OCI-LY7 (cell line): ENCODE results near the gene CIROP. TPM values are rescaled to one million over a fixed set of nuclear protein-coding genes. Genes with fewer than 3 reads are reported as not detected.

ENCODE experiments used
- BruUV-seq: library from RNA; stranded (reverse); fragments of 400-500 nt; replicated peaks from 2 replicates; lab custom pipeline; 2021; lab: Mats Ljungman, UMichigan
- CTCF ChIA-PET: fragments of 300-600 bp; sonication (Branson Sonifier 250); formaldehyde crosslinking; loops from one replicate; lab custom pipeline; 2022; ENCODE audit warnings: antibody characterized with exemption; ENCODE audit not compliant: unreplicated experiment; lab: Charles Lee
- POLR2A ChIA-PET: fragments of 300-600 bp; sonication (Branson Sonifier 250); formaldehyde crosslinking; loops from one replicate; lab custom pipeline; 2022; ENCODE audit warnings: antibody characterized with exemption; lab: Charles Lee
- DNase-seq: peaks from one replicate; pipeline ENCODE4 v3.0.0-alpha.2; 2015; ENCODE audit warnings: low spot score
- H2AFZ ChIP-seq: fragments of 200-600 bp; sonication (generic), shearing (Covaris generic); 2 replicates; pipeline ENCODE4 v1.6.1; 2014; ENCODE audit warnings: mild to moderate bottlenecking, antibody characterized with exemption, low read length, moderate library complexity
- H3K27ac ChIP-seq: fragments of 200-600 bp; sonication (generic); 2 replicates; pipeline ENCODE4 v1.5.1; 2014; ENCODE audit warnings: mixed run types, low read depth, mild to moderate bottlenecking, moderate library complexity, low read length, inconsistent platforms; ENCODE audit not compliant: poor library complexity, severe bottlenecking
- H3K36me3 ChIP-seq: fragments of 200-600 bp; sonication (generic); 2 replicates; pipeline ENCODE4 v1.6.1; 2014; ENCODE audit warnings: mild to moderate bottlenecking, antibody characterized with exemption, low read length, moderate library complexity, mixed read lengths; ENCODE audit not compliant: insufficient read depth
- H3K4me1 ChIP-seq: fragments of 200-600 bp; sonication (generic); 2 replicates; pipeline ENCODE4 v1.5.1; 2014; ENCODE audit warnings: mild to moderate bottlenecking, low read length; ENCODE audit not compliant: insufficient read depth, poor library complexity, severe bottlenecking
- H3K4me2 ChIP-seq: fragments of 200-600 bp; sonication (generic); 2 replicates; pipeline ENCODE4 v1.6.1; 2014; ENCODE audit warnings: mild to moderate bottlenecking, low read length
- H3K4me3 ChIP-seq: fragments of 200-600 bp; sonication (generic); 2 replicates; pipeline ENCODE4 v1.5.1; 2014; ENCODE audit warnings: mild to moderate bottlenecking, low read depth, low read length; ENCODE audit not compliant: poor library complexity, severe bottlenecking
- H3K79me2 ChIP-seq: fragments of 200-600 bp; sonication (generic); 2 replicates; pipeline ENCODE4 v1.6.1; 2016; ENCODE audit warnings: low read depth, mild to moderate bottlenecking, low read length, moderate library complexity, mixed read lengths; ENCODE audit not compliant: insufficient read depth
- H3K9me2 ChIP-seq: fragments of 200-600 bp; sonication (generic); 2 replicates; pipeline ENCODE4 v1.6.1; 2016; ENCODE audit warnings: mild to moderate bottlenecking, low read length, mixed read lengths; ENCODE audit not compliant: insufficient read depth
- H3K9me3 ChIP-seq: fragments of 200-600 bp; sonication (generic); 2 replicates; pipeline ENCODE4 v1.6.1; 2014; ENCODE audit warnings: mild to moderate bottlenecking, mixed run types, low read length, mixed read lengths
- H4K20me1 ChIP-seq: fragments of 200-600 bp; sonication (generic); 2 replicates; pipeline ENCODE4 v1.6.1; 2014; ENCODE audit warnings: mild to moderate bottlenecking, antibody characterized with exemption, low read length, moderate library complexity, mixed read lengths; ENCODE audit not compliant: insufficient read depth
- EZH2phosphoT487 ChIP-seq: fragments of 200-600 bp; sonication (generic); IDR thresholded peaks from 2 replicates; pipeline ENCODE4 v1.6.1; 2018; ENCODE audit warnings: low read depth, borderline replicate concordance, mild to moderate bottlenecking, mixed run types, antibody characterized with exemption, low read length, moderate library complexity, mixed read lengths
- intact Hi-C: fragments of 100-400 bp; cut with micrococcal nuclease; formaldehyde crosslinking; loops from one replicate; pipeline ENCODE4 v1.10.0; 2022; ENCODE audit not compliant: unreplicated experiment
- total RNA-seq, 2 experiments: library from RNA; depleted of rRNA in 1 of 2; stranded (reverse); fragments of >200 nt in 1 of 2; shearing (Covaris generic) in 1 of 2; gene quantifications; 2 replicates each; pipeline ENCODE4 v1.2.3, GENCODE V29; 2014 to 2022
- TF ChIP-seq, protein P1 (sequence below): fragments of 200-600 bp; sonication (generic); conservative IDR thresholded peaks from 2 replicates; pipeline ENCODE4 v1.5.1; 2014; ENCODE audit warnings: mild to moderate bottlenecking, antibody characterized with exemption, low read length, moderate library complexity, mixed read lengths

Gene CIROP
- total RNA-seq, 2 experiments from 2014 or later, result not detected

DNA sequence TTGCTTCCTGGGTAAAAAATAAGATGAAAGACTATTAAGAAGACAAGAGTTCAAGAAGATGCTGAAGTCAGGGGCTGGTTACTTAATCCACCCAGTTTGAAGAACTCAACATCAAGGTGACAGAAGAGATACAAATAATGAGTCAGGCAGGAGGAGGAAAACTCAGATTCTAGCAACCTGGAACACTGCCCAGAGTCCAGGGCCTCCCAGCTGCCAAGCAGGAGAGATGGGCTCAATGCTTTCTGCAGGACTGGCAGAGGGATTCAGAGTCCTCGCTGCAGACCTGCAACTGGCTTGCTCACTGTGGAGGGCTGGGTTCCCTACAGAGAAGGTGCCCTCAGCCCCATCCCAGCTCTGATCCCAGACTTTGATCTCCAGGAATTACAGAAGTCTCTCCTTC lies 42.9 kb upstream of the CIROP start:
- Histone ChIP-seq H3K4me3 (no peak overlapping the region), H2AFZ (no peak overlapping the region), H3K9me2 (no peaks in the 10 kb centered on the region), H3K4me2 (no peak overlapping the region), H3K36me3 (no peaks in the 10 kb centered on the region), H3K4me1 (no peaks in the 10 kb centered on the region), H4K20me1 (no peaks in the 10 kb centered on the region), H3K79me2 (no peaks in the 10 kb centered on the region), H3K9me3 (no peaks in the 10 kb centered on the region), H3K27ac (no peak overlapping the region)
- intact Hi-C loops, result no loop called here
- TF ChIP-seq EZH2phosphoT487, result no peak
- TF ChIP-seq, protein P1, sequence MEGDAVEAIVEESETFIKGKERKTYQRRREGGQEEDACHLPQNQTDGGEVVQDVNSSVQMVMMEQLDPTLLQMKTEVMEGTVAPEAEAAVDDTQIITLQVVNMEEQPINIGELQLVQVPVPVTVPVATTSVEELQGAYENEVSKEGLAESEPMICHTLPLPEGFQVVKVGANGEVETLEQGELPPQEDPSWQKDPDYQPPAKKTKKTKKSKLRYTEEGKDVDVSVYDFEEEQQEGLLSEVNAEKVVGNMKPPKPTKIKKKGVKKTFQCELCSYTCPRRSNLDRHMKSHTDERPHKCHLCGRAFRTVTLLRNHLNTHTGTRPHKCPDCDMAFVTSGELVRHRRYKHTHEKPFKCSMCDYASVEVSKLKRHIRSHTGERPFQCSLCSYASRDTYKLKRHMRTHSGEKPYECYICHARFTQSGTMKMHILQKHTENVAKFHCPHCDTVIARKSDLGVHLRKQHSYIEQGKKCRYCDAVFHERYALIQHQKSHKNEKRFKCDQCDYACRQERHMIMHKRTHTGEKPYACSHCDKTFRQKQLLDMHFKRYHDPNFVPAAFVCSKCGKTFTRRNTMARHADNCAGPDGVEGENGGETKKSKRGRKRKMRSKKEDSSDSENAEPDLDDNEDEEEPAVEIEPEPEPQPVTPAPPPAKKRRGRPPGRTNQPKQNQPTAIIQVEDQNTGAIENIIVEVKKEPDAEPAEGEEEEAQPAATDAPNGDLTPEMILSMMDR, result no peak
- ChIA-PET POLR2A (no interaction called here), CTCF (no interaction called here)
- BruUV-seq, result no TSS peak
- DNase-seq, result no peak

- no peak overlapping the region for H2AFZ ChIP-seq
- ChIA-PET POLR2A (no interaction called here), CTCF (no interaction called here)
- H3K4me3 ChIP-seq, result no peak overlapping the region
- TF ChIP-seq, protein P1, result no peak
- TF ChIP-seq EZH2phosphoT487, result no peak
- H3K36me3 ChIP-seq, result no peaks in the 10 kb centered on the region
- DNase-seq, result no peak
- H4K20me1 ChIP-seq, result no peaks in the 10 kb centered on the region
- no peaks in the 10 kb centered on the region for H3K4me1 ChIP-seq
- H3K9me2 ChIP-seq, result no peaks in the 10 kb centered on the region
- no peaks in the 10 kb centered on the region for H3K79me2 ChIP-seq
- no peaks in the 10 kb centered on the region for H3K9me3 ChIP-seq
- no peak overlapping the region for H3K27ac ChIP-seq
- no peak overlapping the region for H3K4me2 ChIP-seq
- intact Hi-C loops, result no loop called here
- no TSS peak for BruUV-seq
Measured at GRCh38 chr14:23146980-23147379, 42.2 kb upstream of the CIROP start.

- no peaks in the 10 kb centered on the region for H3K9me3 ChIP-seq
- no peak overlapping the region for H3K27ac ChIP-seq
- no peak overlapping the region for H2AFZ ChIP-seq
- no peak for DNase-seq
- ChIA-PET POLR2A (no interaction called here), CTCF (no interaction called here)
- H3K9me2 ChIP-seq, result no peaks in the 10 kb centered on the region
- no peaks in the 10 kb centered on the region for H3K36me3 ChIP-seq
- H3K4me2 ChIP-seq, result no peak overlapping the region
- no peak for TF ChIP-seq EZH2phosphoT487
- TF ChIP-seq, protein P1, result no peak
- no peaks in the 10 kb centered on the region for H3K79me2 ChIP-seq
- no peak overlapping the region for H3K4me3 ChIP-seq
- BruUV-seq, result no TSS peak
- H3K4me1 ChIP-seq, result no peaks in the 10 kb centered on the region
- H4K20me1 ChIP-seq, result no peaks in the 10 kb centered on the region
- intact Hi-C loops, result no loop called here
Measured at GRCh38 chr14:23146351-23146910, 41.6 kb upstream of the CIROP start.
